GM12878 (cell line): ENCODE data around the gene SCIMP. TPM values are rescaled to one million over a fixed set of nuclear protein-coding genes. Genes with fewer than 3 reads are reported as not detected.

Experiments
- ATAC-seq: fragments of 200-7000 bp; cut with Tn5 transposase; 3 replicates; pipeline ENCODE4 v1.9.1; 2020; ENCODE audit warnings: mild to moderate bottlenecking, moderate library complexity
- BruUV-seq: library from RNA; stranded (reverse); fragments of 400-500 nt; replicated peaks from 2 replicates; lab custom pipeline; 2021; lab: Mats Ljungman, UMichigan
- CTCF ChIA-PET: fragments of 300-600 bp; sonication (Branson Sonifier 250); formaldehyde crosslinking; extraction: SDS; loops from one replicate; lab custom pipeline; 2021; ENCODE audit warnings: inconsistent platforms; lab: Yijun Ruan, JAX
- POLR2A ChIA-PET: fragments of 350-600 bp; formaldehyde crosslinking; extraction: SDS; loops from one replicate; lab custom pipeline; 2021; ENCODE audit warnings: inconsistent platforms; lab: Charles Lee
- RAD21 ChIA-PET: fragments of 300-600 bp; sonication (Branson Sonifier 250); formaldehyde crosslinking; loops from one replicate; lab custom pipeline; 2023; ENCODE audit warnings: antibody characterized with exemption; ENCODE audit not compliant: unreplicated experiment; lab: Charles Lee
- SMC1A ChIA-PET: fragments of 300-600 bp; sonication (Branson Sonifier 250); formaldehyde crosslinking; loops from one replicate; lab custom pipeline; 2023; ENCODE audit not compliant: unreplicated experiment, uncharacterized antibody; lab: Charles Lee
- DNase-seq: peaks from one replicate; pipeline ENCODE4 v3.0.0-alpha.2; 2011; ENCODE audit warnings: low read depth, low spot score
- FAIRE-seq: peaks from 3 replicates; lab custom pipeline; 2011; peaks lifted over from hg19 to GRCh38; lab: Jason Lieb, UNC
- H2AFZ ChIP-seq: 2 replicates; pipeline ENCODE4 v1.6.0; 2011; ENCODE audit warnings: low read depth, low read length, control low read depth; ENCODE audit not compliant: control insufficient read depth
- H3K27ac ChIP-seq: 2 replicates; pipeline ENCODE4 v1.5.1; 2011; ENCODE audit warnings: control low read depth; ENCODE audit not compliant: control insufficient read depth, insufficient read depth
- H3K27me3 ChIP-seq, 2 experiments: replicated peaks in 1 of 2; 2 replicates each; pipeline versions ENCODE4 v1.6.0 to v1.6.1; 2011; ENCODE audit warnings: low read length in 1 of 2; ENCODE audit not compliant: control insufficient read depth in 2 of 2, insufficient read depth in 2 of 2
- H3K36me3 ChIP-seq, 2 experiments: 2 replicates each; pipeline ENCODE4 v1.5.1; 2011; ENCODE audit warnings: low read length in 1 of 2; ENCODE audit not compliant: control insufficient read depth in 2 of 2, insufficient read depth in 2 of 2
- H3K4me1 ChIP-seq: 2 replicates; pipeline ENCODE4 v1.6.1; 2011; ENCODE audit warnings: mild to moderate bottlenecking, low read length, moderate library complexity, mixed read lengths; ENCODE audit not compliant: control insufficient read depth, insufficient read depth
- H3K4me2 ChIP-seq: 2 replicates; pipeline ENCODE4 v1.6.0; 2011; ENCODE audit warnings: control low read depth; ENCODE audit not compliant: control insufficient read depth, insufficient read depth
- H3K4me3 ChIP-seq: fragments of 200-600 bp; sonication (generic); 2 replicates; pipeline ENCODE4 v1.5.1; 2016
- H3K79me2 ChIP-seq: 2 replicates; pipeline ENCODE4 v1.6.0; 2011; ENCODE audit warnings: low read length; ENCODE audit not compliant: control insufficient read depth, insufficient read depth
- H3K9ac ChIP-seq: 2 replicates; pipeline ENCODE4 v1.8.0; 2011; ENCODE audit warnings: low read length, control low read depth, mixed read lengths; ENCODE audit not compliant: control insufficient read depth, insufficient read depth
- H3K9me3 ChIP-seq: replicated peaks from 3 replicates; pipeline ENCODE4 v1.5.1; 2011; ENCODE audit warnings: mild to moderate bottlenecking, low read length; ENCODE audit not compliant: control insufficient read depth, insufficient read depth
- H4K20me1 ChIP-seq: 2 replicates; pipeline ENCODE4 v1.6.0; 2011; ENCODE audit not compliant: control insufficient read depth, insufficient read depth
- ELK1 ChIP-seq: IDR thresholded peaks from 2 replicates; pipeline ENCODE4 v1.6.1; 2012; ENCODE audit warnings: low read depth, low read length, improper control_type of control experiment
- EP300 ChIP-seq, 2 experiments: fragments of 150-350 bp in 1 of 2; IDR thresholded peaks; 2 replicates each; pipeline ENCODE4 v1.6.1; 2011 to 2012; ENCODE audit warnings: low read depth in 2 of 2, low read length in 2 of 2, borderline replicate concordance in 1 of 2, improper control_type of control experiment in 1 of 2, inconsistent platforms in 1 of 2; ENCODE audit not compliant: control insufficient read depth in 1 of 2
- KAT2A ChIP-seq: conservative IDR thresholded peaks from 2 replicates; pipeline ENCODE4 v1.6.1; 2011; ENCODE audit warnings: low read depth, low read length; ENCODE audit not compliant: control insufficient read depth
- KLF5 ChIP-seq: fragments of 450-650 bp; IDR thresholded peaks from 2 replicates; pipeline ENCODE4 v1.6.1; 2014; ENCODE audit warnings: mild to moderate bottlenecking; ENCODE audit not compliant: partially characterized antibody
- NKRF ChIP-seq: fragments of 450-650 bp; conservative IDR thresholded peaks from 2 replicates; pipeline ENCODE4 v1.6.1; 2017; ENCODE audit warnings: mild to moderate bottlenecking, moderate library complexity
- NR2C2 ChIP-seq: IDR thresholded peaks from 2 replicates; pipeline ENCODE4 v1.6.1; 2011; ENCODE audit warnings: borderline replicate concordance, low read depth; ENCODE audit not compliant: control insufficient read depth, insufficient read length
- NR2F1 ChIP-seq: fragments of 450-650 bp; conservative IDR thresholded peaks from 2 replicates; pipeline ENCODE4 v1.6.1; 2017; ENCODE audit warnings: mild to moderate bottlenecking
- PBX3 ChIP-seq: IDR thresholded peaks from 2 replicates; pipeline ENCODE4 v1.6.1; 2011; ENCODE audit warnings: mild to moderate bottlenecking, low read depth, low read length, moderate library complexity; ENCODE audit not compliant: insufficient replicate concordance
- POU2F2 ChIP-seq: IDR thresholded peaks from 3 replicates; pipeline ENCODE4 v1.6.1; 2011; ENCODE audit warnings: low read depth, mild to moderate bottlenecking, low read length, borderline replicate concordance
- RELB ChIP-seq: fragments of 450-650 bp; IDR thresholded peaks from 2 replicates; pipeline ENCODE4 v1.6.1; 2017; ENCODE audit warnings: low read depth, mild to moderate bottlenecking, moderate library complexity
- SMAD1 ChIP-seq: fragments of 450-650 bp; IDR thresholded peaks from 2 replicates; pipeline ENCODE4 v1.6.1; 2018; ENCODE audit warnings: mild to moderate bottlenecking, low read depth; ENCODE audit not compliant: partially characterized antibody
- STAT1 ChIP-seq: fragments of 450-650 bp; conservative IDR thresholded peaks from 2 replicates; pipeline ENCODE4 v1.6.1; 2014; ENCODE audit warnings: antibody characterized with exemption, mild to moderate bottlenecking
- SUZ12 ChIP-seq: fragments of 200-600 bp; sonication (generic); IDR thresholded peaks from one replicate; pipeline ENCODE4 v1.6.1; 2018; ENCODE audit warnings: antibody characterized with exemption, mild to moderate bottlenecking; ENCODE audit not compliant: unreplicated experiment
- YBX1 ChIP-seq: fragments of 450-650 bp; IDR thresholded peaks from 2 replicates; pipeline ENCODE4 v1.6.1; 2016; ENCODE audit warnings: antibody characterized with exemption
- ZZZ3 ChIP-seq: IDR thresholded peaks from 2 replicates; pipeline ENCODE4 v1.6.1; 2011; ENCODE audit warnings: low read depth; ENCODE audit not compliant: control insufficient read depth, insufficient read length
- WGBS: methylation state at CpG from one replicate; pipeline ENCODE4 v1.1.6; 2016; ENCODE audit warnings: low lambda C conversion rate; ENCODE audit not compliant: insufficient replicate concordance, insufficient coverage; ENCODE audit errors: missing lambda C conversion rate; 5-methylcytosine and 5-hydroxymethylcytosine counted together
- in situ Hi-C: fragments of 300-500 bp; cut with MboI; formaldehyde crosslinking; loops from 9 replicates; pipeline ENCODE4 v1.14.3; 2018; ENCODE audit warnings: mixed read lengths
- intact Hi-C: fragments of 100-400 bp; cut with micrococcal nuclease; formaldehyde crosslinking; loops from one replicate; pipeline ENCODE4 v1.14.2; 2022; ENCODE audit not compliant: unreplicated experiment
- polyA plus RNA-seq, 11 experiments: library from polyadenylated mRNA; depleted of rRNA in 4 of 11; unstranded in 6 of 11; stranded (reverse) in 5 of 11; fragments of >200 nt; fragmentation: Nextera tagmentation in 4 of 11; fragmentation: Illumina TruSeq in 1 of 11; extraction: Ambion mirVana in 4 of 11; extraction: Trizol in 1 of 11; gene quantifications; 1 replicate in 1 of 11; 2 replicates in 10 of 11; pipeline versions ENCODE4 v1.2.1 to v1.2.3, GENCODE V29; 2011 to 2016; ENCODE audit warnings: inconsistent platforms in 2 of 11, missing spikeins in 2 of 11, low read depth in 1 of 11
- total RNA-seq, 4 experiments: library from RNA; depleted of rRNA in 3 of 4; stranded (reverse); fragments of >200 nt in 3 of 4; fragmentation: Illumina TruSeq in 1 of 4; extraction: Trizol in 1 of 4; gene quantifications; 2 replicates each; pipeline versions ENCODE4 v1.2.1 to v1.2.3, GENCODE V29; 2013 to 2021

Gene SCIMP
- total and polyA plus RNA-seq, 10 of the 15 experiments (the other 5 are each of a cell fraction or from before 2014, with no cell fraction given) = 56.7 to 151 (median 95.0) TPM

GRCh38 chr17:5247621-5248020 lies 13.0 kb upstream of the SCIMP start:
- 94% methylated on average over 8 of the region's 8 CpGs for WGBS
- peaks cover 8% of the 10 kb centered on the region for H3K4me1 ChIP-seq
- ChIA-PET POLR2A (interaction anchor here (0.6 kb wide), 1 partner anchor 158 kb away, joined by 3 read pairs; no protein-coding TSS in a partner anchor), RAD21 (interaction anchor here (0.6 to 1.5 kb wide), 4 partner anchors 9 to 192 kb away, joined by 3 to 4 read pairs (median 4); partner anchors contain the start of gene C1QBP), SMC1A (interaction anchor here (3.3 to 3.9 kb wide), 2 partner anchors 60 to 191 kb away, joined by 10 to 14 read pairs; partner anchors contain the start of gene C1QBP), CTCF (interaction anchor here (1.0 to 6.2 kb wide), 8 partner anchors 10 to 192 kb away, joined by 3 to 55 read pairs (median 6); partner anchors contain the start of gene C1QBP)
- H3K9me3 ChIP-seq = no peaks in the 10 kb centered on the region
- H4K20me1 ChIP-seq = no peaks in the 10 kb centered on the region
- ATAC-seq (no peak), FAIRE-seq (no peak), DNase-seq (no peak)
- no TSS peak for BruUV-seq
- H3K27ac ChIP-seq = no peak overlapping the region
- no peaks in the 10 kb centered on the region for H3K27me3 ChIP-seq
- no peak overlapping the region for H3K9ac ChIP-seq
- H3K4me3 ChIP-seq = no peak overlapping the region
- TF ChIP-seq ELK1 = no peak
- no peak for TF ChIP-seq SUZ12
- TF ChIP-seq KAT2A = no peak
- TF ChIP-seq STAT1 = no peak
- no peak for TF ChIP-seq RELB
- no peak for TF ChIP-seq PBX3
- TF ChIP-seq ZZZ3 = no peak
- no peak for TF ChIP-seq YBX1
- no peak for TF ChIP-seq KLF5
- no peak for TF ChIP-seq POU2F2
- no peak for TF ChIP-seq EP300 (IDR thresholded peaks at IDR 0.05; ENCODE audit: borderline replicate concordance in 1 of 2, control insufficient read depth in 1 of 2, low read depth in 2 of 2, low read length in 2 of 2)
- no peak for TF ChIP-seq NR2C2
- TF ChIP-seq NKRF = no peak
- no peak for TF ChIP-seq SMAD1
- no peak for TF ChIP-seq NR2F1
- H3K4me2 ChIP-seq = no peak overlapping the region
- H3K36me3 ChIP-seq = no peaks in the 10 kb centered on the region
- no peak overlapping the region for H2AFZ ChIP-seq
- in situ Hi-C loops (no loop called here), intact Hi-C loops (no loop called here)
- H3K79me2 ChIP-seq = no peaks in the 10 kb centered on the region
